ENCODE data around the gene NSD2. TPM values are rescaled to one million over a fixed set of nuclear protein-coding genes. Genes with fewer than 3 reads are reported as not detected.

NSD2 gene
- total RNA-seq, 1 experiment from 2014 or later: 109 TPM

DNA sequence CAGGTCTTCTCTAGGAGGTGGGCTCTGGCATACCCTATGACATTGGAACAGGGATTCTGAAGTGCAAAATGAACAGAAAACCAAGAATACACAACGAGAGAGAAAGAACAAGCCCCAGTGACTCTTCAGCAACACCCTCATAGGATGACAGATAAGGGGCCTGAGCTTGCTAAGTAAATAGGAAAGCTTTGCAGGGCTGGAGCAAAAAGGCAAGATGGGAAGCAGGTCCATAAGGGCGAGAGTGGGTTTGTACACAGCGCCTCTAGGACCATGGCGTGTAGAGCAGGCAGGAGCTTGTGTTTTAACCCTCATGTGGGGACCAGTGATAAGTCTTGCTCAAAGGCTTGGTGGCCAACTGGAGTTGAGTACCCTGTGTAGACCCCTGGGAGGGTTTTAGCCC lies 91.8 kb downstream of the NSD2 start:
- H3K36me3 Mint-ChIP-seq (ENCODE audit: insufficient read depth, unreplicated experiment): peaks cover 75% of the 10 kb centered on the region
- TF ChIP-seq, protein P1, sequence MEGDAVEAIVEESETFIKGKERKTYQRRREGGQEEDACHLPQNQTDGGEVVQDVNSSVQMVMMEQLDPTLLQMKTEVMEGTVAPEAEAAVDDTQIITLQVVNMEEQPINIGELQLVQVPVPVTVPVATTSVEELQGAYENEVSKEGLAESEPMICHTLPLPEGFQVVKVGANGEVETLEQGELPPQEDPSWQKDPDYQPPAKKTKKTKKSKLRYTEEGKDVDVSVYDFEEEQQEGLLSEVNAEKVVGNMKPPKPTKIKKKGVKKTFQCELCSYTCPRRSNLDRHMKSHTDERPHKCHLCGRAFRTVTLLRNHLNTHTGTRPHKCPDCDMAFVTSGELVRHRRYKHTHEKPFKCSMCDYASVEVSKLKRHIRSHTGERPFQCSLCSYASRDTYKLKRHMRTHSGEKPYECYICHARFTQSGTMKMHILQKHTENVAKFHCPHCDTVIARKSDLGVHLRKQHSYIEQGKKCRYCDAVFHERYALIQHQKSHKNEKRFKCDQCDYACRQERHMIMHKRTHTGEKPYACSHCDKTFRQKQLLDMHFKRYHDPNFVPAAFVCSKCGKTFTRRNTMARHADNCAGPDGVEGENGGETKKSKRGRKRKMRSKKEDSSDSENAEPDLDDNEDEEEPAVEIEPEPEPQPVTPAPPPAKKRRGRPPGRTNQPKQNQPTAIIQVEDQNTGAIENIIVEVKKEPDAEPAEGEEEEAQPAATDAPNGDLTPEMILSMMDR (IDR thresholded peaks at IDR 0.05; ENCODE audit: unreplicated experiment): no peak
- H3K27me3 Mint-ChIP-seq (ENCODE audit: insufficient read depth, unreplicated experiment): no peaks in the 10 kb centered on the region
- no peaks in the 10 kb centered on the region for H3K9me3 Mint-ChIP-seq (ENCODE audit: unreplicated experiment)
- no peak overlapping the region for H3K27ac Mint-ChIP-seq (ENCODE audit: low read depth, unreplicated experiment)
- ChIA-PET CTCF (no interaction called here), POLR2A (no interaction called here)
- intact Hi-C loops (cut with micrococcal nuclease): no loop called here
- no peak for DNase-seq (ENCODE audit: unreplicated experiment)
- H3K4me3 Mint-ChIP-seq (ENCODE audit: unreplicated experiment): no peak overlapping the region
- H3K4me1 Mint-ChIP-seq (ENCODE audit: insufficient read depth, unreplicated experiment): no peaks in the 10 kb centered on the region
- no TSS peak for BruUV-seq (replicated peaks)

- peaks cover 68% of the 10 kb centered on the region for H3K36me3 Mint-ChIP-seq (ENCODE audit: insufficient read depth, unreplicated experiment)
- no peaks in the 10 kb centered on the region for H3K9me3 Mint-ChIP-seq (ENCODE audit: unreplicated experiment)
- no peak overlapping the region for H3K27ac Mint-ChIP-seq (ENCODE audit: low read depth, unreplicated experiment)
- H3K4me3 Mint-ChIP-seq (ENCODE audit: unreplicated experiment): no peak overlapping the region
- CTCF ChIA-PET: no interaction called here
- H3K4me1 Mint-ChIP-seq (ENCODE audit: insufficient read depth, unreplicated experiment): no peaks in the 10 kb centered on the region
- no peak for DNase-seq (ENCODE audit: unreplicated experiment)
- POLR2A ChIA-PET: interaction anchor here (0.9 kb wide), 1 partner anchor 42 kb away, joined by 3 read pairs; no protein-coding TSS in a partner anchor
- no TSS peak for BruUV-seq (replicated peaks)
- H3K27me3 Mint-ChIP-seq (ENCODE audit: insufficient read depth, unreplicated experiment): no peaks in the 10 kb centered on the region
- intact Hi-C loops (cut with micrococcal nuclease): no loop called here
- TF ChIP-seq, protein P1 (IDR thresholded peaks at IDR 0.05; ENCODE audit: unreplicated experiment): no peak
Measured at GRCh38 chr4:1964443-1964842, 93.2 kb downstream of the NSD2 start.

DNA sequence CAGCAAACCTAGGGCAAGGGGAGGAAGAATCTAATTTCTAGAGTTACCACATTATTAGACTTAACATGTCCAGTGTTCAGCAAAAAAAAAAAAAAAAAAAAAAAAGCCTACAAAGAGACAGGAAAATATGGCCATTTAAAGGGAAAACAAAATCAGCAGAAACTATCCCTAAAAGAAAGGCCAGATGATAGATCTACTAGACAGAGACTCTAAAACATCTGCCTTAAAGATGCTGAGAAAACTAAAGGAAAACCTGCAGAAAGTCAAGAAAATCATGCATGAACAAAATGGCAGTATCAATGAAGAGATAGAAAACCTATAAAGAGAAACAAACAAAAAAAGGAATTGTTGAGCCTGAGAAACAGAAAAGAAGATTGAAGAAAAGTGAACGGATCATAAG lies 93.8 kb downstream of the NSD2 start:
- no peak overlapping the region for H3K4me3 Mint-ChIP-seq (ENCODE audit: unreplicated experiment)
- ChIA-PET POLR2A (interaction anchor here (1.4 kb wide), 1 partner anchor 24 kb away, joined by 3 read pairs; no protein-coding TSS in a partner anchor), CTCF (no interaction called here)
- DNase-seq (ENCODE audit: unreplicated experiment): no peak
- intact Hi-C loops (cut with micrococcal nuclease): no loop called here
- no peaks in the 10 kb centered on the region for H3K27me3 Mint-ChIP-seq (ENCODE audit: insufficient read depth, unreplicated experiment)
- TF ChIP-seq, protein P1 (IDR thresholded peaks at IDR 0.05; ENCODE audit: unreplicated experiment): no peak
- no TSS peak for BruUV-seq (replicated peaks)
- H3K27ac Mint-ChIP-seq (ENCODE audit: low read depth, unreplicated experiment): no peak overlapping the region
- H3K9me3 Mint-ChIP-seq (ENCODE audit: unreplicated experiment): no peaks in the 10 kb centered on the region
- no peaks in the 10 kb centered on the region for H3K4me1 Mint-ChIP-seq (ENCODE audit: insufficient read depth, unreplicated experiment)
- H3K36me3 Mint-ChIP-seq (ENCODE audit: insufficient read depth, unreplicated experiment): peaks cover 68% of the 10 kb centered on the region

DNA sequence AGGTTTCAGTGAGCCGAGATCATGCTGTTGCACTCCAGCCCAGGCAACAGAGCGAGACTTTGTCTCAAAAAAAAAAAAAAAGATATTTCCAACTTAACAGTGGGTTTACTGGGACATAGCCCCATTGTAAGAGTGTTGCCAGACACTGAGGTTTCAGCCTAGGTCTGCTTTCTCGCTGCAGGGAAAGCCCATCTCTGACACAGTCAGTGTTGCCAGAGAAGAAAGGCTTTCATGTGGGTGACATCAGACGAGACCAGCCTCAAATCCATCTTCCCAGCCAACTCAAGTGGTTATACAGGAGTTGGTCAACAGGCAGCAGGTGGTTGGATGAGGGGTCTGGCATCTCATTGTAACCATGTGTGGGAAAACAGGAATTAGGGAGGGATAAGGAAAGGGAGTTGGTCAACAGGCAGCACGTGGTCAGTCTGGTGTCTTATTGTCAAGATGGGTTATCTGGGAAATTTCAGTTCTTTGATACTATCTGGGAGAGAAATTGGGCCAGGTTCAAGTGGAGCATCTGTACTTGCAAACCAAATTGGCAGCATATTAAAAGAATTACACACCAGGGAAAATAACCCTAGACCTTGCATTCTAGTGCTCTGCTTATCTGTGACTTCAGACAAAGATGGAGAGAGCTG lies 96.4 kb downstream of the NSD2 start:
- no peaks in the 10 kb centered on the region for H3K9me3 Mint-ChIP-seq (ENCODE audit: unreplicated experiment)
- peaks cover 59% of the 10 kb centered on the region for H3K36me3 Mint-ChIP-seq (ENCODE audit: insufficient read depth, unreplicated experiment)
- ChIA-PET POLR2A (interaction anchor here (1.0 kb wide), 1 partner anchor 27 kb away, joined by 4 read pairs; no protein-coding TSS in a partner anchor), CTCF (no interaction called here)
- H3K27ac Mint-ChIP-seq (ENCODE audit: low read depth, unreplicated experiment): no peak overlapping the region
- TF ChIP-seq, protein P1 (IDR thresholded peaks at IDR 0.05; ENCODE audit: unreplicated experiment): no peak
- DNase-seq (ENCODE audit: unreplicated experiment): no peak
- H3K27me3 Mint-ChIP-seq (ENCODE audit: insufficient read depth, unreplicated experiment): no peaks in the 10 kb centered on the region
- BruUV-seq (replicated peaks): no TSS peak
- no peaks in the 10 kb centered on the region for H3K4me1 Mint-ChIP-seq (ENCODE audit: insufficient read depth, unreplicated experiment)
- intact Hi-C loops (cut with micrococcal nuclease): no loop called here
- H3K4me3 Mint-ChIP-seq (ENCODE audit: unreplicated experiment): no peak overlapping the region
